Activated T-cell treated with anti-CD3 and anti-CD28 coated beads for 24 hours (primary cell): ENCODE data around the gene RBMS1.
A peak's percentile ranks its signal among the peaks of the same experiment; 100 is the strongest.
"Not testable (repeated sequence)": the region's sequence is repeated elsewhere in the genome, so short reads cannot be mapped to it uniquely, and the experiment has no call there.

Experiments used
- DNase-seq: peaks from one replicate; pipeline ENCODE4 v3.0.0-alpha.2; 2020; ENCODE audit warnings: low read depth

RBMS1 gene

DNA sequence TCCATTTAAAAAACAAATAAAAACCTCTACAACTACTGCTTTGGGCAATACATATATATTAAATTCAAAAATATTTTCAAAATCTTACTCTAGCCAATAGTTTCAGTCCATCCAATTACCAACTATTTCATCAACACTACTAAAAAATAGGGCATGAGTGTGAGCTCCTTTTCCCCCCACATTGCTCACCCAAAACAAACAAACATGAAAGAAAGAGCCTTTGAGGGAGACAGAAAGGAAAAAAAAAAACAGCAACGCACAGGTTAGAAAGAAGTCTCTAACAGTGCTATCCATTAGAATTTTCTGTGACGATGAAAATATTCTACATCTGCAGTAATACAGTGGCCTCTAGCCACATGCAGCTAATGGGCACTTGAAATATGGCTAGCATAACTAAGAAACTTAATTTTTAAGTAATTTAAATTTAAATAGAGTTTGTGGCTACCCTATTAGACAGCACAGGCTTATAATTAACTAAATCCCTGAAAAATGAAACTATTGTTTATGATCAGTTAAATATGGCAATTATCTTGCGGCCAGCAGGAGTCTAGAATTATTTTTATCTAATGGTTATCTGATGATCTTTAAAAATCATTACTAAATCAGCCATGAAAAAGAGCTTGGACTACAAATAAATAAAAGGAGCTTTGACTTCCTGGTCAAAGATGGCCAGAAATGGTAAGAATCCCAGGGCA, 59.2 kb downstream of the RBMS1 start:
- DNase-seq = no peak

DNA sequence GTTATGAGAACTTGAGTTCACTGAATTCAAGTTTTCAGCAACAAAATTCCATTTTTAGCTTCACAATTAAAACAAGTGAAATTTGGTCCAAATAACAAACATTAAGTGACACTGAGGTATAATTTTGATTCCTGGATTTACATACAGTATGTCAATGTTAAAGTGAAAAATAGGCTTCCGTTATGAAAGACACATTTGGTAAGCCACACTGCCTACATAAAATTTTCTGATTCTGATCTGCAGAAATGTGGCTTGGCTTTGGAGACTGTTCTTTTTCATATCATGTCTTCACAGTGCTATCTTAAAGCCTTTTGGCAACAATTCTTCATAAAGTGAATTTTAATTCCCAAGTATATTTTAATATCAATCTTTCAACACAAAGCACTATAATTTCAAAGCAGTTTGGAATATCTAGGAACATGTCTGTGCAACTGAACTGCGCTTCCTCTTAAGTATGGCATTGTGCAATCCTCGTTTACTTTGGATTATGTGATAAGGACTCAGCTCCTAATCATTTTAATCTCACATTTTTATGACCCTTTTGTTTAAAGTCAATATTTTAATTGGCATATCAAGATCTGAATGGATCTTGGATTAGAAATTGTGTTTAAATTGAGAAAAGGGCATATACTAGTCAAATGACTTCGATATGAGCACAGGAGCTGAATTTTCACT, 60.0 kb downstream of the RBMS1 start:
- no peak for DNase-seq

DNA sequence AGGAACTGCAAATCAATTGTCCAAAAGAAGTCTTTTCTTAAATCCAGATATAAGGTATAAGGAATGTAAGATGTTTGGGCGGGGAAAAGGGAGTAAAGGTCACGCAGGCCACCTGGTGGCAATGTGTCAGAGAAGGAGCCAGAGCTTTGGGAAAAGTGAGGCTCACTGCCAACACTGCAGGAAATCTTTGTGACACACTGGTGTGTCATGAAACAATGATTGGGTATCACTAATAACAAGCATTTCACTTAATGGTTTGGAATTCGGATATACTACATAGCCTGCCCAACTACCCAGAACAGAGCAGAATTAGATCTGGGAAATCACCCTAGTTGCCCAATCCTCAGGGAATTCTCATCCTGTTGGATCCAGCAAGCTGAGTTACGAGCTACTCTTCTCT, 61.0 kb downstream of the RBMS1 start:
- no peak for DNase-seq

DNA sequence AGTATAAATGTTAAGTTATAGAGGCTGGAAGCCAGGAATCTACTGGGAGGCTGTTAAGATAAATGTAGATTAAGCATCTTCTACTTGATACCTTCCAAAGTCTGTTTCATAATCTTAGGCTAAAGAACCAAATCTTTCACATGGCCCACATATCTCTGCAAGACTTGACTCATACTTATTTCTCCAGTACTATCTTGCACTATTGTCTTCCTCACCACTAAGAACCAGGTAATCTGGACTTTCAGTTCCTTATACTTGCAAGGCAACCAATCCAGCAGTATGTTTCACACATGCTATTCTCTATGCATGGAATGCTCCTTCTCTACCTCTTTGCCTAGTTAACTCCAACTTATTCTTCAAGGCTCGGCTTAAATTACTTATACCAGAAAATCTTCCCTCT, 62.2 kb downstream of the RBMS1 start:
- no peak for DNase-seq

DNA sequence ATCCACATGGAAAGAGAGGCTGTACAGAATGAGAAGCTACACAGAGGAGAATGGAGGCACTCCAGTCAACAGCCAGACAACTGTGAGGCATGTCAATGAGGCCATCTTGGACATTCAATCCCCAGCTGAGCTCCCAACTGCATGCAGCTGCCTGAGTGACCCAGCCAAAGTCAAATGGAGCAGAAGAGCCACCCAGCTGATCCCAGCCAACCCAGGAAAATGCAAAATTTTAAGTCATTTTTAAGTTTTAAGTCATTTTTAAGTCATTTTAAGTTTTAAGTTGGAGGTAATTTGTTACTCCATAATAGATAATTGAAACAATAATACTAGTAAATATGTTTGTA, 63.6 kb downstream of the RBMS1 start:
- DNase-seq = no peak

DNA sequence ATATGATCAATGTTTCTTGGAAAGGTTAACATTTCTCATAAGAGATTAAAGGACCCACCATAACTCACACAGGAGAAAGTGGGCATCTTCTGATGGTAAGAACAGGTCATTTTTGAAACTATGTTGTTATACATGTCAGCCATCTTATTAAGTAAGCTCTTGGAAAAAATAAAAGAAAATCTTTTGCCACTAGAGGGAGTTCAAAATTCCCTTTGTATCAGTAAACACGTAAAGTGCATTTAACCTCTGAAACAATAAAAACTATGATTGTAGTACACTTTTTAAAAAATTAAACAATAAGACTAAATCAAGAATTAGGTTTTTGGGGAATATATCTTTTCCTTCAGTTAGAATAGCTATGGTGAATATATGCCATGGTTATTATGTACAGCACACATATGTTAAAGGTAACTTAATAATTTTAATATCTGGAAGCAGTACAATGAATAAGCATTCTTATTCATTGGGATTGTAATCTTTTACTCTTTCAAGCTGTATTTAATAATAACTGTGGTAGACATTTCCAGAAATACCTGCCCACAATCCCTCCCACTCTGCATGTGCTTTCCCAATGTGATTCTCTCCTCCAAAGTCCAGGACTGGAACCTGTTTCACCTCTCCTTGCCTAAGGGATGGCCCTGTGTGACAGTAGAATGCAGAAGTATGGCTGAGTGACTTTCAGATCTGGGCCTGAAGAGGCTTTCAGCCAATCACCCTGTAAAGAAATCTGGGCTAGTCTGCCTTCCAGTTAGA, 64.2 kb downstream of the RBMS1 start:
- DNase-seq = no peak

DNA sequence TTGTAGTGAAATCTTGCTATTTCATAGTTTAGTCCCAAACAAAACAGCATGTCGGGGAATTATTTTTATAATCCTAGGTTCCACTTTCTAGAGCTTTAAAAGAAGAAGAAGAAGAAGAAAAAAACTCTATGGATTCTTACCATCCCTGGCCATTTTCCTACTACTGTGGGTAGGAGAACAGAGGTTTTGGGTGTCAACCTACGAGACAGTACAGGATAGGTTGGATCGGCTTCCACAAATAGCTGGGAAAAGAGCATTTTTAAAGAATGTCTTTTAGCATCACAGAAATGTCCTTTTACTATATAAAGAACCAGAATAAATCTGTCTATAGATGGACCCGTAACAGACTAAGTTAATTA, 65.2 kb downstream of the RBMS1 start:
- no peak for DNase-seq

DNA sequence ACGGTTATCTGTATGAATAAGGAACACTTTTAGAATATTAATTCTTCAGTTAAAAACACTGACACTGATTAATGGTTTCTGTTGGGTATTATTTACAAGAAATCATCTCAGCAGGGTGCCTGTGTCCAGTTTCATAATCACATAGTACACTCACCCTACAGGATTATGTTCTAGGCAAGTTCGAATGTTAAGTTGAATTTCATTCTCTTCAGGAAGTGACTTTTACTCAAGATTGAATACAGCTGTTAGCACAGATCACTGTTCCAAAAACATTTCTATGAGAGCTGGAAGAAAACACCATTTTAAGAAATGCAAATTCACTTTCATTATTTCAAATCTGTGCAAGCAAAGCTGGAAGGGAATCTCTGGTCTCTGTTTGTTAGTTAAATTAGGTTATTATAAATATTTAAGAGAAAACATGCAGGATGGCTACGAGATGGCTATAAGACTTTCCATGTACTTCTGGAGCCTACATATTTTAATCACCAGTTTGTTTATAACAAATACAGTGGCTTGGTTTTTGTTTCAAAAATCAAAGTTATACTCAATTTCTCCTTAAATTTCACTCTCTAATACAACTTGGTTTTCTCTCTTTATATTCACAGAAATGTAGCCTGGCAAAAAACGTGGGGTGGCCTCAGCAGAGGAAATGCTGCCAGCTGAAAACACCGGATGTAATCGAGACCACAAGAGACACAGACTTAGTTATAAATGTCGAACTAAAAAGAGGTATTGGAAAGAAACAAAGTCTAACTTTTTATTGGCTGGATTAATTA, 65.8 kb downstream of the RBMS1 start:
- DNase-seq = peak; percentile 40

DNA sequence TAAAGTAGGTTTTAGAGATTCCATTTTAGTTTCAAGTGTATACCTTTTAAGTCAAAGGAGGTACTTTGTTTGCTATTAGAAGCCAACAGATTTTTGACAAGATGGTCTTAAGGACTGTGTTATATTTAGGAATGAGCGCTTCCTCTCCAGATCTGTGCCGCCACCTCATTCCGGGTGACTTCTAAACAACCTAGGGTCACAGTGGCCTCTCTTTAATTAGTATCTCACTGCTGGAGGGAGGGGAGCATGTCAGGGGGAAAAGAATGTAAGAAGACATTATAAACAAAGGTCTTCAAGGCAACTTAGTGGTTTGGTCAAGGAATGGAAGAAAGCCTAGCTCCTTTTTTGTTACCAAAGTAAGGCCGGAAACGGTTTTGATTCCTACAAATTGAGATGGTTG, 67.0 kb downstream of the RBMS1 start:
- no peak for DNase-seq

DNA sequence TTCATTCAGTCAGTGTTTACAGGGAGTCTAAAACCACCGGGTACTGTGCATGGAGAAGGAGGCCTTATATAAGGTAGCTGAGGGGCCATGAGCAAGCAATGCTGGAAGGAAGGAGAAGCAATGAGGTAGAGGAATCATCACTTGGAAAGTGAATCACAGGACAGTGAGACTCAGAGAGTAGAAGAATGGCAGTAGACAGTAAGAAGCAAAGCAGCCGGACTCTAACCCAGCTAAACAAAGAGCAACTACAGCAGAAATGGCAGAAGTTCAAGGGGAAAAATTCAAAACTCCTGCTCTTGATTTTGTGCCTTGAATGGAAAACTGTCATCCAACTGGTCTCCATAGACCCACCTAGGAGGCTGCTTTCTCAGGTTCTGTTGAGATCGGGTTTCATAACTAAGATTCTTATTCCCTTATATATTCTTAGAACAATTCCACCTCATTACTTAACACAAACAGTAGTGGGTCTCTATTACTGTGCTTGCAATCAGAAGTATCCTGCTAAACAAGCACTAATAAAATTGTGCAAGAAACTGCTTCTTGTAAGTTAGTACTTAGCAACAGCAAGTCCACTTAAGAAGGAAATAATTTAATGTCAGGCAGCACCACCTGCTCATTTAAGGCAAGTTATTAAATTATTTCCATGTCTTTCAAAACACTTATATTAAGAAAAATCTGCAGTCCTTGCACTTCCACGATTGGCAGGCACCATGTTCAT, 68.0 kb downstream of the RBMS1 start:
- no peak for DNase-seq

DNA sequence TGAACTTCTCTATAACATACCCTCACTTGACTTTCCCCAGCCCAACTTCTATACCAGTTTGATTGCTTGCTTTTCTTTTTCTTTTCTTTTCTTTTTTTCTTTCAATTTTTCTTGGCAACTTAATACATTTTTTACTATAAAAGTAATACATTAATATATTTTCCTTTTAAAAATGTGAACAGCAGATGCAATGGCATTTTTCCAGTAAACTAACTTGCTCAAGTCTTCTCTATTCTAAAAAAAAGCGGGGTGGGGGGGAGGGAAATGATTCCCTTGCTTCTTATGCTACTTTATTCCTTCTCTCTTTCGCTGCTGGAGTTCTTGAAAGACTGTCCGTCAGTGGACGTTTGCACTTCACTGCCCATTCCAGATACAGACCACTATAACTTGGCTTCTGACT, 70.5 kb downstream of the RBMS1 start:
- DNase-seq = no peak

DNA sequence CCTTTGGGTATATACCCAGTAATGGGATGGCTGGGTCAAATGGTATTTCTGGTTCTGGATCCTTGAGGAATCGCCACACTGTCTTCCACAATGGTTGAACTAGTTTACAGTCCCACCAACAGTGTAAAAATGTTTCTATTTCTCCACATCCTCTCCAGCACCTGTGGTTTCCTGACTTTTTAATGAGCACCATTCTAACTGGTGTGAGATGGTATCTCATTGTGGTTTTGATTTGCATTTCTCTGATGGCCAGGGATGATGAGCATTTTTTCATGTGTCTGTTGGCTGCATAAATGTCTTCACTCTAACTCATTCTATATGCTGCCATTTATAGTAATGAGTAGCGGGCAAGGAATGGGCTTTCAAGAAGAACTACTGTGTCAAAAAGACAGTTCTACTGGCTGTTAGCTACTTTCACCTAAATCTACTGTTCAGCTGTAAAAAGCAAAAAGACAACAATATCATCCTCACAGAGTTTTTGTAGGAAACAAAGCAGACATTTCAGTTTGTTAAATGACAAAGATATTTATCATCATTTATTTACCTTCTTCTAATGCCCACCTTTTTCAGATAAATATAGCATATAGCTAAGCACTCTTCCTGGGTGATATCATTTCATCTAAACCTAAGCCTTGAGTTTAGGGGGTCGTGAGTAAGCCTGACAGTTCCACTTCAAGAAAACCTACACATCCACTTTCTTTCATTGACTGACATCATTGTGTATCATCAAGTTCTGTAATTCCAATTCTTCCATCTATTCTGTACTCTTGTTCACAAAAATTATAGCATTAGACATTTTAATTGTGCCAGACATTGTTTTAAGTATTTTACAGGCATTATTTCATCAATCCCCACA, 71.7 kb downstream of the RBMS1 start:
- not testable (repeated sequence) for DNase-seq

DNA sequence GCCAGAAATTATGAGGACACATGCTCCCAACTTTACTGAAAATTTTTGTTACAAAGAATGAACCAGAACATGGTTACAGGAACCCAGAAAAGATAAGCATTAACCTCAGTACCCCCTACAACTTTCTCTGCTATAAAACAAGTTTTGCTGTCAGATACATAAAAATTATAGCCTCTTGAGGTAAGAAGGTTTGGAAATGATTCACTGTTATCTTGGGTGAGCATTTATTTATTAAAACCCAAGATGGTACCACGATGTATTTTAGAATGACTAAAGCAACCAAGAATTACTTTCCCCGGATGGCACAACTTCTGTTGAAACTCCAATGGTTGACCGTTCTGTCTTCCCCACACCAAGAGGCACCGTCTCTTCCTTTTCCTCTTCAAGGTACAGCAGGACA, 72.9 kb downstream of the RBMS1 start:
- no peak for DNase-seq

DNA sequence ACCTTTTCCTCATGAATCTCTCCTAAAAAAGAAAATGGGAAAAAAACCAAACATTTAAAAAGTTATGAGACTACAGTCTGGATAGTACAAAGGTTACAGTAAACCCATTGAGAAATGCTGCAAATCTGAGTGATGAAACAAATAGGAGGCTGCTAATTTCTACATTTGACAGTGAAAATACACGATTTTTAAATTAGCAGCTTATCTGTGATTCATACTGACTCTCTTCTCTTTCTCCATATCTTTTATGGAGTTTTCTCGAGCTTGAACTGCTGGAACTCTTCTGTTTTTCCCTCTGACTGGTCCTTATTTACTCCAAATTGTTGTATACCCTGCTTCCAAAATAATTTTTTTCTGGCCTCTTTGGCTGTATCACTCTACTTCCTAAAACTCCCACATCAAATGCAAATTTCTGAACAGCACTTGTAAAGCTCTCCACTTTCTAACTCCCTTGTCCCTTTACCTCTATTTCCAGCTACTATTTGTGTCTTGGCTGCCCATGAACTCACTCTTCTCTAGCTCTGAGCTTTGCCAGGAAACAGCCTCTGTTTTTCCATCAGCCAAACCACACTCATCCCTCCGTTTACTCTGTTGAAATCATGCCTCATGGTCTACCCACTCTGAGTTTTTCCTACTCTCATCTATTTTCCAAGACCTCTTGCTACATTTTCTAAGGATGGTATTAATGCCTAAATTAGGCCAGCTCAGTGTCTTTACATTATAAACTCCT, 73.7 kb downstream of the RBMS1 start:
- DNase-seq = no peak

DNA sequence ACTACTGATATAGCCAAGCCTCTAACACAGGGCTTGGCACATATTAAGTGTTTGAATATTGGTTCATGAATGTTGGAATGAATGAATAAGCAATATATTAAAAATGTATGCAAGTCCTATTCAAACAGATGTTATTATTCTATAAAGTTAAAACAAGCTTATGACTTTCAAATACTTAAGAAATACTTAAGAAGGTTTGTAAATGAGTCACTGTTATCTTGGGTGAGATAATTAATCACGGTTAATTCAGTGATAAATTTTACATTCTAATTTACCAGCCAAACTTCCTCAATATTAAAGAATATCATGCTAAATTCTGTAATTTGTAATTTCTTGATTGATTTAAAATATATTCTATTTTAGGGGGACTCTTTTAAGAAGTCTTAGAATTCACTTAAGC, 74.8 kb downstream of the RBMS1 start:
- no peak for DNase-seq

DNA sequence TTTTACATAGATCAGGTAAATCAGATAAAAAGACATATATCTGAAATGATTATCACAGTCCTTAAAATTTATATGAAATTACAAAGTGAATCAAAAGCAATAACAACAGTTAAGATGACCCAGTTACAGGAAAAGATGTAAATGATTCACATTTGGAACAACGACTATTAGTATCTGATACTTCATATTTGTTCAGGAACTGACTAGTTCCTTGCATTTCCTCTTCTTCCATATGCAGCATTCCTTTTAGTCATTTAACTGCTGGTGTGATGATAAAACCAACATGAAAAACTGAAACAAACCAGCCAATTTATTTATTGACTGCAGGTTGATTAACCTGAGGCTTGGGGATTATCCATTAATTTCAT, 75.2 kb downstream of the RBMS1 start:
- DNase-seq = no peak

DNA sequence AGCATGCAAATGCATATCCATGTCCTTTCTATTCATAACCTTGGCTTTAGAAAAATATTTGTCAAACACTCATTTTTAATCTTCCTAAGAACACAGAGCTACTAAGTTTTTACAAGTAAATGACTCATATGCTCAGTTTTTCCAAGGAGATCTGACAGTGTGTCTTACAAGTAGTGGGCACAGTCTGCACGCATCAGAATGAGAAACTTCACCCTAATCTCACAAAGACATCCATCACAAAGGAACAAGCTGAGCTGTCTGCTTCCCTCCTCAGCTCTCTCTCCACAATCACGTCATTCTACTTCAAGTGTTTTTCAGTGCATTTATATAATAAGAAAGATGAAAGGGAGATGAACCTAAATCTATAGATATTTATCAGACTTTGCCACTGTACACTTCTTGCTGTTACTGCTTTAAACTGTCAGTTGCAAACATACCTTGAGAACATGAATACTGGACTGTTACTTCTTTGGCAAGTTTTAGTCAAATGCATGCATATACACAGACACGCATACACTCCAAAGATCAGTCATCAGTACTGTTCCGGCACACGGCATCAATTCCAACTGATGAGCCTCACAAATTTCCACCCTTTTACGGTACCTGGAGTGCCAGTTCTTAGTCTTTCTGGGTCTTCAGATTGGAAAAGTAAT, 75.7 kb downstream of the RBMS1 start:
- no peak for DNase-seq

DNA sequence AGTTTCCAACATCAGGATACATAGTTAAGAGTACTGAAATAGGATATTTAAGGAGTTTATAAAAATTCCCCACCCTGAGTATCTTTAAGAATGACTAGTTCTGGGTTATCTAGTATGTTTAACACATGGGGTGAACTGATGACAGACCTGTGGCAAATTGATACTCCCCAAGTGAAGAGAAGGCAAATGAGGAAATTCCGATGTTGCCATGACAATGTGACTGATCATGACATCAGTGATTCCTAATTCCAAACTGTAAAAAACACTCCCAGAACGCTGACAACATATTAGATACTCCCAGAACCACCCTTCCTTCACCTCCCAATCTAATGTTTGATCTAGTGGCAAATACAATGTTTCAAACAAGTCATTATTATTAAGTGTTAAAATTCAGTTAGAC, 77.6 kb downstream of the RBMS1 start:
- no peak for DNase-seq

DNA sequence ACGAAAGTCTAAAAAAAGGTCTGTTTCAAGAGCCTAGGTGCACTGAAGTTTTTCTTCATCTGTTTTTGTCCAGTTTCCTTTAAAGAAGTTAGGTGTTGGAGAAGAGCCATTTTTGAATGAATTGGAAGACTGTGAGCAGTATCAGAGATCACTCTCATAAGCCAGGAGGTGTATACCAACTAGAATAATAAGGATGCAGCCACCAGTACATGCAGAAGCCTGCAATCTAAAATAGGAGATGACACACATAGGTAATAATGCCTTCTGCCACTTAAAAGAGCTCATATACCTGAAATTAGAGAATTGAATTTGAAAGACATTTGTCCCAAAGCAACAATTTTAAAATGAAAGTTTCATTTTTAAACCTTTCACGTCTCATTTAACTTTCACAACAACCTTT, 81.7 kb downstream of the RBMS1 start:
- DNase-seq = no peak

DNA sequence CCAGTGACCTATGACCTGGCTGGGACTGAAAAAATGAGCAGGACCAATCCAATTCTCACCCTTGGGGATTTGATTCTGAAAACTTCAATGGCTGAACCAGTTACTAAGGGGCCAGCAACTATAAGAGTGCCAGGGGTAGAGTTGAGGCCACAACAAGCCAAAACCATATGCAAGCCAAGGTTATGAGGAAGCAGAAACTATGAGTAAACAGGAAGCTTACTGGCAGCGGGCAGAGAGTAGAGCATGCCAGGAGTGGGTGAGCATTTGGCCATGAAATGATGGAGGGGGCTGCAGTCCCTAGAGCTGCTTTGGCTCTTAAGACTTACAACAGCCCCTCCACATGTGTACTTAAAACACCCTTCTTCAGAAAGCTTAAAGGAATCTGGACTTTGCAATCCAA, 82.4 kb downstream of the RBMS1 start:
- DNase-seq = no peak
